Measurements from ENCODE around the gene KDM4C. TPM values are rescaled to one million over a fixed set of nuclear protein-coding genes. Genes with fewer than 3 reads are reported as not detected.

KDM4C gene
- total and polyA plus RNA-seq, 2 of the 13 experiments (the other 11 are each of a cell fraction or from before 2014, with no cell fraction given): 19.4 to 23.6 TPM

GRCh38 chr9:7161469-7161868 is 403.7 kb downstream of the KDM4C start:
- CTCF ChIA-PET (ENCODE audit: low intra/inter-chr PET ratio, low total read pairs): no interaction called here
- no peak for ATAC-seq
- Histone ChIP-seq H3K4me2 (ENCODE audit: low read depth, low read length) (no peak overlapping the region), H3K79me2 (ENCODE audit: insufficient read depth, low read length) (no peaks in the 10 kb centered on the region), H3K4me3 (replicated peaks in 1 of 3; ENCODE audit: insufficient read depth in 1 of 3, low read depth in 2 of 3, low read length in 3 of 3) (no peak overlapping the region), H3K36me3 (replicated peaks in 1 of 2; ENCODE audit: control insufficient read depth in 1 of 2, insufficient read depth in 2 of 2, low read length in 2 of 2) (peaks cover 5 to 12% of the 10 kb centered on the region in 2 experiments; a peak in 3 of 5 replicates), H2AFZ (ENCODE audit: low read length) (no peak overlapping the region), H3K9me3 (ENCODE audit: low read length) (no peaks in the 10 kb centered on the region), H3K27ac (ENCODE audit: extremely low read length, insufficient read depth, low read length) (no peak overlapping the region), H3K9ac (ENCODE audit: insufficient read depth, low read depth, low read length) (no peak overlapping the region), H4K20me1 (ENCODE audit: insufficient read depth, low read length) (no peaks in the 10 kb centered on the region), H3K4me1 (ENCODE audit: insufficient read depth, low read length) (no peaks in the 10 kb centered on the region), H3K27me3 (ENCODE audit: control insufficient read depth in 1 of 2, insufficient read depth in 2 of 2, low read length in 2 of 2) (no peaks in the 10 kb centered on the region)
- intact Hi-C loops (cut with micrococcal nuclease; ENCODE audit: unreplicated experiment): no loop called here
- POLR2A ChIA-PET: no interaction called here
- DNase-seq (ENCODE audit: low spot score): no peak
- TF ChIP-seq XRCC5 (optimal IDR thresholded peaks at IDR 0.05; ENCODE audit: low read length) (no peak), ZNF513 (CRISPR knock-in tag; conservative IDR thresholded peaks at IDR 0.05) (no peak), PHB2 (IDR thresholded peaks at IDR 0.05; ENCODE audit: partially characterized antibody) (no peak), ZNF580 (CRISPR knock-in tag; IDR thresholded peaks at IDR 0.05; ENCODE audit: borderline replicate concordance, low read depth) (no peak), TAF15 (IDR thresholded peaks at IDR 0.05; ENCODE audit: low read depth, low read length, poor library complexity, severe bottlenecking) (no peak), HOMEZ (CRISPR knock-in tag; IDR thresholded peaks at IDR 0.05; ENCODE audit: low read depth) (no peak), ZNF644 (CRISPR knock-in tag; IDR thresholded peaks at IDR 0.05; ENCODE audit: low read depth) (no peak), CHD2 (IDR thresholded peaks at IDR 0.05; ENCODE audit: low read depth, low read length) (no peak), PRMT3 (CRISPR knock-in tag; IDR thresholded peaks at IDR 0.05; ENCODE audit: borderline replicate concordance, low read depth) (no peak), ZNF564 (CRISPR knock-in tag; IDR thresholded peaks at IDR 0.05) (no peak)
- in situ Hi-C loops (cut with HindIII; ENCODE audit: extremely low pct_ligation_motif_present, low pct_unique_long_range_greater_than_20kb): no loop called here
- no peak for FAIRE-seq
- 88% methylated on average over 1 of the region's 2 CpGs for WGBS (ENCODE audit: low lambda C conversion rate)
- BruUV-seq (replicated peaks): no TSS peak
